A549 (cell line): ENCODE measurements around the gene NEGR1.

Experiments used
- BHLHE40 ChIP-seq: IDR thresholded peaks from 2 replicates; pipeline ENCODE4 v1.6.1; 2012; ENCODE audit warnings: low read depth, low read length, inconsistent platforms
- EP300 ChIP-seq, 2 experiments: fragments of >200 bp; sonication (Bioruptor Twin); formaldehyde crosslinking; IDR thresholded peaks; 2 replicates in 1 of 2; 3 replicates in 1 of 2; pipeline ENCODE4 v1.6.1; 2016 to 2017
- MYC ChIP-seq: IDR thresholded peaks from 2 replicates; pipeline ENCODE4 v1.6.1; 2012; ENCODE audit warnings: mild to moderate bottlenecking, inconsistent platforms, low read length, improper control_type of control experiment, borderline replicate concordance
- RFX5 ChIP-seq: fragments of 450-650 bp; IDR thresholded peaks from 2 replicates; pipeline ENCODE4 v1.7.1; 2014; ENCODE audit warnings: antibody characterized with exemption, mild to moderate bottlenecking, moderate library complexity
- RNF2 ChIP-seq: fragments of 200-600 bp; sonication (generic); IDR thresholded peaks from 2 replicates; pipeline ENCODE4 v1.6.1; 2016; ENCODE audit warnings: low read depth, mild to moderate bottlenecking, antibody characterized with exemption, moderate library complexity, borderline replicate concordance
- TF ChIP-seq, protein P1 (sequence below): fragments of >200 bp; sonication (Bioruptor Twin); formaldehyde crosslinking; IDR thresholded peaks from 3 replicates; pipeline ENCODE4 v1.5.1; 2016
- TF ChIP-seq, protein P2 (sequence below): IDR thresholded peaks from 2 replicates; pipeline ENCODE4 v1.6.1; 2012; ENCODE audit warnings: low read depth, borderline replicate concordance

DNA sequence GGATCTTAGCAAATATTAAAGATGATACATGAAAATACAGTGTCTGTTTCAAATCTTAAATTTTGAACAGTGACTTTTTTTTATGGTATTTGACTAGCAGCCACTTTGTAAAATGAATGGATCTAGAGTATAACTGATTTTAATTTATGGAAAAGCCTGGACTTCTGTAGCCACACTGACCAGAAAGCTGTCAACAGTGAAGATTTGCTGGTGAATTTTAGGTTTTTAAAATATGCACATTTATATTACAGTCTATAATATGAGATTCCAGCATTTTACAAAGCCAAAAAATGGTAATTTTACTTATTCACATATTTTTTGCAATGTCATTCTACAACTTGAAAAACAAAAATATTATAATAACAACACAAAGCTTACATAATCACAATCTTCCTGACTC is 131.8 kb downstream of the NEGR1 start:
- TF ChIP-seq RFX5 (no peak), BHLHE40 (no peak), RNF2 (no peak), MYC (no peak), EP300 (IDR thresholded peaks at IDR 0.05) (no peak)
- TF ChIP-seq, protein P1, sequence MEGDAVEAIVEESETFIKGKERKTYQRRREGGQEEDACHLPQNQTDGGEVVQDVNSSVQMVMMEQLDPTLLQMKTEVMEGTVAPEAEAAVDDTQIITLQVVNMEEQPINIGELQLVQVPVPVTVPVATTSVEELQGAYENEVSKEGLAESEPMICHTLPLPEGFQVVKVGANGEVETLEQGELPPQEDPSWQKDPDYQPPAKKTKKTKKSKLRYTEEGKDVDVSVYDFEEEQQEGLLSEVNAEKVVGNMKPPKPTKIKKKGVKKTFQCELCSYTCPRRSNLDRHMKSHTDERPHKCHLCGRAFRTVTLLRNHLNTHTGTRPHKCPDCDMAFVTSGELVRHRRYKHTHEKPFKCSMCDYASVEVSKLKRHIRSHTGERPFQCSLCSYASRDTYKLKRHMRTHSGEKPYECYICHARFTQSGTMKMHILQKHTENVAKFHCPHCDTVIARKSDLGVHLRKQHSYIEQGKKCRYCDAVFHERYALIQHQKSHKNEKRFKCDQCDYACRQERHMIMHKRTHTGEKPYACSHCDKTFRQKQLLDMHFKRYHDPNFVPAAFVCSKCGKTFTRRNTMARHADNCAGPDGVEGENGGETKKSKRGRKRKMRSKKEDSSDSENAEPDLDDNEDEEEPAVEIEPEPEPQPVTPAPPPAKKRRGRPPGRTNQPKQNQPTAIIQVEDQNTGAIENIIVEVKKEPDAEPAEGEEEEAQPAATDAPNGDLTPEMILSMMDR, result no peak
- TF ChIP-seq, protein P2, sequence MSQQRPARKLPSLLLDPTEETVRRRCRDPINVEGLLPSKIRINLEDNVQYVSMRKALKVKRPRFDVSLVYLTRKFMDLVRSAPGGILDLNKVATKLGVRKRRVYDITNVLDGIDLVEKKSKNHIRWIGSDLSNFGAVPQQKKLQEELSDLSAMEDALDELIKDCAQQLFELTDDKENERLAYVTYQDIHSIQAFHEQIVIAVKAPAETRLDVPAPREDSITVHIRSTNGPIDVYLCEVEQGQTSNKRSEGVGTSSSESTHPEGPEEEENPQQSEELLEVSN, result no peak
